ENCODE measurements around the gene PKP4. TPM values are rescaled to one million over a fixed set of nuclear protein-coding genes. Genes with fewer than 3 reads are reported as not detected.
A peak's percentile ranks its signal among the peaks of the same experiment; 100 is the strongest.

The PKP4 gene
- total and polyA plus RNA-seq, 2 of the 8 experiments (the other 6 are each of a cell fraction or from before 2014, with no cell fraction given): 48.2 to 88.0 TPM

GRCh38 chr2:158598862-158599517 is 142.2 kb downstream of the PKP4 start:
- H3K56ac ChIP-seq (replicated peaks; ENCODE audit: insufficient read length, low read depth, low read length): no peak overlapping the region
- H2BK12ac ChIP-seq (ENCODE audit: low read depth, low read length): no peak overlapping the region
- no peaks in the 10 kb centered on the region for H3K23me2 ChIP-seq (ENCODE audit: low read depth, low read length)
- H4K20me1 ChIP-seq (replicated peaks in 1 of 2; ENCODE audit: control insufficient read depth in 1 of 2, insufficient read depth in 2 of 2, low read length in 2 of 2): peaks cover 0 to 5% of the 10 kb centered on the region in 2 experiments
- FAIRE-seq (no peak), DNase-seq (ENCODE audit: low read depth in 1 of 2, low spot score in 2 of 2) (no peak)
- no peak overlapping the region for H3K23ac ChIP-seq (ENCODE audit: insufficient read length)
- no peak overlapping the region for H3K4ac ChIP-seq (replicated peaks; ENCODE audit: insufficient read length, low read depth, low read length)
- no peak overlapping the region for H3K14ac ChIP-seq (ENCODE audit: insufficient read length)
- H2AK5ac ChIP-seq (ENCODE audit: low read depth, low read length): no peak overlapping the region
- ChIA-PET POLR2A (ENCODE audit: partially characterized antibody) (interaction anchor here (1.2 kb wide), 1 partner anchor 141 kb away, joined by 3 read pairs; no protein-coding TSS in a partner anchor), CTCF (ENCODE audit: partially characterized antibody) (interaction anchor here (0.6 to 1.0 kb wide), 2 partner anchors 12 to 38 kb away, joined by 3 to 4 read pairs; no protein-coding TSS in a partner anchor)
- no peak overlapping the region for H2BK120ac ChIP-seq (replicated peaks; ENCODE audit: low read depth, low read length)
- peaks cover 0 to 2% of the 10 kb centered on the region in 2 experiments; a peak in 1 of 4 replicates for H3K79me2 ChIP-seq (ENCODE audit: control insufficient read depth in 1 of 2, insufficient read depth in 2 of 2, low read length in 2 of 2)
- no peaks in the 10 kb centered on the region for H3K27me3 ChIP-seq (replicated peaks in 1 of 4; ENCODE audit: control insufficient read depth in 3 of 4, extremely low read depth in 1 of 4, insufficient read depth in 3 of 4, low read length in 3 of 4)
- peaks cover 0 to 6% (median 2%) of the 10 kb centered on the region in 4 experiments; a peak in 2 of 7 replicates for H3K4me1 ChIP-seq (replicated peaks in 1 of 4; ENCODE audit: control insufficient read depth in 3 of 4, insufficient read depth in 4 of 4, low read length in 3 of 4)
- no peak overlapping the region for H4K91ac ChIP-seq (replicated peaks; ENCODE audit: insufficient read length, low read length)
- no peak overlapping the region for H4K8ac ChIP-seq (ENCODE audit: extremely low read depth, insufficient read depth, low read length)
- no peak overlapping the region for H2AFZ ChIP-seq (ENCODE audit: low read length)
- H3K9me3 ChIP-seq (ENCODE audit: insufficient read depth in 2 of 2, low read depth in 1 of 2, low read length in 1 of 2): no peaks in the 10 kb centered on the region
- H2BK20ac ChIP-seq (ENCODE audit: low read length): no peak overlapping the region
- no peak overlapping the region for H4K5ac ChIP-seq (ENCODE audit: insufficient read length, low read depth, low read length)
- H3K18ac ChIP-seq (ENCODE audit: extremely low read depth, low read length): no peak overlapping the region
- H3K4me2 ChIP-seq (ENCODE audit: insufficient read depth in 1 of 2, low read depth in 2 of 2, low read length in 2 of 2): no peak overlapping the region
- no peak overlapping the region for H3K27ac ChIP-seq (ENCODE audit: low read depth, low read length)
- no peaks in the 10 kb centered on the region for H3K79me1 ChIP-seq (ENCODE audit: low read depth, low read length)
- no peak overlapping the region for H2BK15ac ChIP-seq (ENCODE audit: low read length)
- peaks cover 0 to 2% (median 0%) of the 10 kb centered on the region in 4 experiments; a peak in 1 of 8 replicates for H3K36me3 ChIP-seq (ENCODE audit: control insufficient read depth in 2 of 4, insufficient read depth in 4 of 4, low read length in 3 of 4)
- 89% methylated on average over 3 of the region's 3 CpGs; no CpG with 5 or more reads in 1 of the 2 experiments for WGBS, 2 experiments (ENCODE audit: extremely low coverage in 1 of 2, insufficient coverage in 1 of 2, insufficient read length in 1 of 2, insufficient replicate concordance in 2 of 2, low coverage in 1 of 2, low lambda C conversion rate in 2 of 2, missing lambda C conversion rate in 1 of 2)
- peak overlapping the region in 1 of 4 experiments; percentile 34; a peak in 1 of 7 replicates for H3K9ac ChIP-seq (replicated peaks in 1 of 4; ENCODE audit: extremely low read depth in 1 of 4, low read depth in 3 of 4, low read length in 3 of 4)
- H3K4me3 ChIP-seq (ENCODE audit: extremely low read depth in 1 of 4, insufficient read depth in 2 of 4, low read depth in 3 of 4, low read length in 4 of 4): no peak overlapping the region
- no peak overlapping the region for H2BK5ac ChIP-seq (ENCODE audit: low read depth, low read length)
- no peak for TF ChIP-seq CREB1 (IDR thresholded peaks at IDR 0.05)
- no peak for TF ChIP-seq TCF12 (IDR thresholded peaks at IDR 0.05; ENCODE audit: low read depth, low read length)
- no peak for TF ChIP-seq TEAD4 (IDR thresholded peaks at IDR 0.05; ENCODE audit: low read depth, low read length)
- TF ChIP-seq SIX5 (IDR thresholded peaks at IDR 0.05; ENCODE audit: low read depth, low read length): no peak
- TF ChIP-seq KDM1A (IDR thresholded peaks at IDR 0.05; ENCODE audit: borderline replicate concordance, low read length): no peak
- TF ChIP-seq SAP30 (IDR thresholded peaks at IDR 0.05; ENCODE audit: insufficient read depth, insufficient replicate concordance, low read length): no peak
- no peak for TF ChIP-seq POLR2A (IDR thresholded peaks at IDR 0.05; ENCODE audit: control extremely low read depth in 1 of 2, low read depth in 2 of 2, low read length in 2 of 2)
- TF ChIP-seq KDM5A (IDR thresholded peaks at IDR 0.05; ENCODE audit: low read length): no peak
- no peak for TF ChIP-seq EZH2 (IDR thresholded peaks at IDR 0.05; ENCODE audit: low read depth, low read length, severe bottlenecking)
- no peak for TF ChIP-seq BCL11A (IDR thresholded peaks at IDR 0.05; ENCODE audit: low read depth in 2 of 2, low read length in 2 of 2)
- no peak for TF ChIP-seq TBP (IDR thresholded peaks at IDR 0.05; ENCODE audit: low read depth, low read length)
- no peak for TF ChIP-seq GABPA (IDR thresholded peaks at IDR 0.05; ENCODE audit: borderline replicate concordance, insufficient read depth, low read length)
- TF ChIP-seq, protein P1, sequence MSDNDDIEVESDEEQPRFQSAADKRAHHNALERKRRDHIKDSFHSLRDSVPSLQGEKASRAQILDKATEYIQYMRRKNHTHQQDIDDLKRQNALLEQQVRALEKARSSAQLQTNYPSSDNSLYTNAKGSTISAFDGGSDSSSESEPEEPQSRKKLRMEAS (IDR thresholded peaks at IDR 0.05): no peak
